ENCODE data around the gene GRID2IP. TPM values are rescaled to one million over a fixed set of nuclear protein-coding genes. Genes with fewer than 3 reads are reported as not detected.

GRID2IP gene
- total and polyA plus RNA-seq, 2 donors (not counting 1 experiment from before 2014, with no cell fraction given): 0.72 to 1.7 TPM

GRCh38 chr7:6510476-6511133 is 40.7 kb downstream of the GRID2IP start:
- H3K4me1 Mint-ChIP-seq: no peaks in the 10 kb centered on the region
- no peaks in the 10 kb centered on the region for H3K4me1 ChIP-seq (ENCODE audit: control insufficient read depth in 2 of 2, insufficient read depth in 2 of 2, low read length in 2 of 2)
- H3K4me3 Mint-ChIP-seq: no peak overlapping the region
- no peaks in the 10 kb centered on the region for H3K9me3 ChIP-seq (ENCODE audit: control extremely low read depth in 1 of 3, control insufficient read depth in 2 of 3, insufficient read depth in 1 of 3, low read length in 2 of 3)
- POLR2A ChIA-PET: no interaction called here
- H3K4me2 ChIP-seq (replicated peaks; ENCODE audit: low read depth, low read length, poor library complexity, severe bottlenecking): no peak overlapping the region
- no peak overlapping the region for H3K9ac ChIP-seq (ENCODE audit: low read length)
- H3K27ac Mint-ChIP-seq: no peak overlapping the region
- CTCF ChIA-PET: no interaction called here
- no peaks in the 10 kb centered on the region for H3K27me3 Mint-ChIP-seq
- H3K79me2 ChIP-seq (ENCODE audit: control insufficient read depth, insufficient read depth, low read length): no peaks in the 10 kb centered on the region
- H3K4me3 ChIP-seq (ENCODE audit: control extremely low read depth in 1 of 5, extremely low read depth in 1 of 5, insufficient read depth in 1 of 5, low read depth in 2 of 5, low read length in 4 of 5): no peak overlapping the region
- ATAC-seq (ENCODE audit: low read depth): no peak
- no peak overlapping the region for H2AFZ ChIP-seq (ENCODE audit: insufficient read depth, low read depth, low read length, poor library complexity, severe bottlenecking)
- no peaks in the 10 kb centered on the region for H3K9me3 Mint-ChIP-seq (ENCODE audit: insufficient read depth)
- H3K27me3 ChIP-seq (replicated peaks in 1 of 4; ENCODE audit: control extremely low read depth in 1 of 4, control insufficient read depth in 3 of 4, insufficient read depth in 4 of 4, low read length in 3 of 4): no peaks in the 10 kb centered on the region
- intact Hi-C loops (cut with micrococcal nuclease): no loop called here
- no peak for DNase-seq
- TF ChIP-seq CTCF (IDR thresholded peaks at IDR 0.05) (no peak), EZH2 (IDR thresholded peaks at IDR 0.05; ENCODE audit: borderline replicate concordance, insufficient read depth, low read depth, low read length, poor library complexity, severe bottlenecking) (no peak)
- H3K36me3 ChIP-seq (replicated peaks in 1 of 2; ENCODE audit: control extremely low read depth in 1 of 2, control insufficient read depth in 1 of 2, extremely low read depth in 1 of 2, insufficient read depth in 2 of 2, low read length in 1 of 2): no peaks in the 10 kb centered on the region
- no peaks in the 10 kb centered on the region for H4K20me1 ChIP-seq (ENCODE audit: control insufficient read depth, insufficient read depth, low read length, poor library complexity, severe bottlenecking)
- no peak overlapping the region for H3K27ac ChIP-seq (ENCODE audit: low read length in 2 of 2)
- WGBS (ENCODE audit: insufficient coverage): 95% methylated on average over 23 of the region's 26 CpGs

- H3K36me3 ChIP-seq (replicated peaks in 1 of 2; ENCODE audit: control extremely low read depth in 1 of 2, control insufficient read depth in 1 of 2, extremely low read depth in 1 of 2, insufficient read depth in 2 of 2, low read length in 1 of 2): no peaks in the 10 kb centered on the region
- no peaks in the 10 kb centered on the region for H3K27me3 ChIP-seq (replicated peaks in 1 of 4; ENCODE audit: control extremely low read depth in 1 of 4, control insufficient read depth in 3 of 4, insufficient read depth in 4 of 4, low read length in 3 of 4)
- H3K9me3 ChIP-seq (ENCODE audit: control extremely low read depth in 1 of 3, control insufficient read depth in 2 of 3, insufficient read depth in 1 of 3, low read length in 2 of 3): no peaks in the 10 kb centered on the region
- ATAC-seq (ENCODE audit: low read depth) (no peak), DNase-seq (no peak)
- TF ChIP-seq CTCF (IDR thresholded peaks at IDR 0.05) (no peak), EZH2 (IDR thresholded peaks at IDR 0.05; ENCODE audit: borderline replicate concordance, insufficient read depth, low read depth, low read length, poor library complexity, severe bottlenecking) (no peak)
- ChIA-PET CTCF (no interaction called here), POLR2A (no interaction called here)
- peaks cover 7 to 9% of the 10 kb centered on the region in 2 donors for H3K4me1 ChIP-seq (ENCODE audit: control insufficient read depth in 2 of 2, insufficient read depth in 2 of 2, low read length in 2 of 2)
- Mint-ChIP-seq H3K4me1 (peaks cover 5% of the 10 kb centered on the region), H3K27ac (no peak overlapping the region), H3K27me3 (no peaks in the 10 kb centered on the region), H3K9me3 (ENCODE audit: insufficient read depth) (no peaks in the 10 kb centered on the region), H3K4me3 (no peak overlapping the region)
- H4K20me1 ChIP-seq (ENCODE audit: control insufficient read depth, insufficient read depth, low read length, poor library complexity, severe bottlenecking): no peaks in the 10 kb centered on the region
- H3K4me2 ChIP-seq (replicated peaks; ENCODE audit: low read depth, low read length, poor library complexity, severe bottlenecking): no peak overlapping the region
- no peak overlapping the region for H3K4me3 ChIP-seq (ENCODE audit: control extremely low read depth in 1 of 5, extremely low read depth in 1 of 5, insufficient read depth in 1 of 5, low read depth in 2 of 5, low read length in 4 of 5)
- intact Hi-C loops (cut with micrococcal nuclease): no loop called here
- H2AFZ ChIP-seq (ENCODE audit: insufficient read depth, low read depth, low read length, poor library complexity, severe bottlenecking): no peak overlapping the region
- WGBS (ENCODE audit: insufficient coverage): 92% methylated on average over 14 of the region's 24 CpGs
- no peak overlapping the region for H3K27ac ChIP-seq (ENCODE audit: low read length in 2 of 2)
- H3K79me2 ChIP-seq (ENCODE audit: control insufficient read depth, insufficient read depth, low read length): no peaks in the 10 kb centered on the region
- H3K9ac ChIP-seq (ENCODE audit: low read length): no peak overlapping the region
Measured at GRCh38 chr7:6508950-6509349, 42.3 kb downstream of the GRID2IP start.

Data from B cell (primary cell).